Activated CD4-positive, alpha-beta T cell treated with anti-CD3 and anti-CD28 coated beads, Interleukin-2, amount 10 ng/mL, durations not matched to agents 7 days and 5 days (primary cell): Measurements from ENCODE around the gene AGBL5. TPM values are rescaled to one million over a fixed set of nuclear protein-coding genes. Genes with fewer than 3 reads are reported as not detected.

Experiments used
- CTCF ChIA-PET: fragments of 350-600 bp; sonication (Branson Sonifier 250); formaldehyde crosslinking; loops from one replicate; lab custom pipeline; 2021; ENCODE audit warnings: antibody characterized with exemption; lab: Charles Lee
- POLR2A ChIA-PET: fragments of 350-600 bp; sonication (Branson Sonifier 250); formaldehyde crosslinking; loops from one replicate; lab custom pipeline; 2021; ENCODE audit warnings: antibody characterized with exemption; lab: Charles Lee
- DNase-seq: peaks from one replicate; pipeline ENCODE4 v3.0.0-alpha.2; 2020
- H3K27ac Mint-ChIP-seq: one replicate; pipeline ENCODE4 v1.8.0; 2021; ENCODE audit warnings: mild to moderate bottlenecking, moderate library complexity, mixed read lengths
- H3K27me3 Mint-ChIP-seq: one replicate; pipeline ENCODE4 v1.8.0; 2021; ENCODE audit warnings: mixed read lengths
- H3K36me3 Mint-ChIP-seq: one replicate; pipeline ENCODE4 v1.8.0; 2021; ENCODE audit warnings: low read depth, mixed read lengths
- H3K4me1 Mint-ChIP-seq: one replicate; pipeline ENCODE4 v1.8.0; 2021; ENCODE audit warnings: mixed read lengths
- H3K4me3 Mint-ChIP-seq: one replicate; pipeline ENCODE4 v1.8.0; 2021; ENCODE audit warnings: mild to moderate bottlenecking, moderate library complexity, mixed read lengths
- H3K9me3 Mint-ChIP-seq: one replicate; pipeline ENCODE4 v1.8.0; 2021; ENCODE audit warnings: mixed read lengths
- total RNA-seq, 2 experiments: library from RNA; stranded (reverse); gene quantifications; one replicate each; pipeline ENCODE4 v1.2.3, GENCODE V29; 2021

The AGBL5 gene
- total RNA-seq, 2 experiments from 2014 or later: 17.9 to 19.1 TPM

GRCh38 chr2:27091746-27092695, 40.6 kb downstream of the AGBL5 start:
- Mint-ChIP-seq H3K9me3 (no peaks in the 10 kb centered on the region), H3K4me1 (peaks cover 37% of the 10 kb centered on the region), H3K27me3 (no peaks in the 10 kb centered on the region), H3K4me3 (no peak overlapping the region), H3K36me3 (no peaks in the 10 kb centered on the region), H3K27ac (no peak overlapping the region)
- CTCF ChIA-PET: interaction anchor here (0.9 to 1.9 kb wide), 2 partner anchors 195 to 211 kb away, joined by 3 to 4 read pairs; no protein-coding TSS in a partner anchor
- no peak for DNase-seq
- POLR2A ChIA-PET: no interaction called here

GRCh38 chr2:27092696-27093429, 41.4 kb downstream of the AGBL5 start:
- no peak for DNase-seq
- Mint-ChIP-seq H3K4me3 (no peak overlapping the region), H3K27ac (no peak overlapping the region), H3K9me3 (no peaks in the 10 kb centered on the region), H3K27me3 (no peaks in the 10 kb centered on the region), H3K36me3 (no peaks in the 10 kb centered on the region), H3K4me1 (peaks cover 28% of the 10 kb centered on the region)
- POLR2A ChIA-PET: no interaction called here
- CTCF ChIA-PET: interaction anchor here (1.1 to 1.9 kb wide), 4 partner anchors 9 to 210 kb away, joined by 3 to 6 read pairs (median 4); no protein-coding TSS in a partner anchor

GRCh38 chr2:27093430-27094352, 42.2 kb downstream of the AGBL5 start:
- Mint-ChIP-seq H3K4me1 (peaks cover 23% of the 10 kb centered on the region), H3K4me3 (no peak overlapping the region)
- POLR2A ChIA-PET: no interaction called here

GRCh38 chr2:27094353-27094984, 43.0 kb downstream of the AGBL5 start:
- ChIA-PET POLR2A (no interaction called here), CTCF (interaction anchor here (0.6 to 1.5 kb wide), 4 partner anchors 10 to 133 kb away, joined by 3 to 4 read pairs (median 3); no protein-coding TSS in a partner anchor)
- Mint-ChIP-seq H3K4me3 (no peak overlapping the region), H3K9me3 (no peaks in the 10 kb centered on the region), H3K36me3 (no peaks in the 10 kb centered on the region), H3K27ac (no peak overlapping the region), H3K4me1 (peaks cover 21% of the 10 kb centered on the region), H3K27me3 (no peaks in the 10 kb centered on the region)
- DNase-seq: no peak

More at GRCh38 chr2:27093430-27094352, 42.2 kb downstream of the AGBL5 start:
- H3K27ac Mint-ChIP-seq: no peak overlapping the region
- no peaks in the 10 kb centered on the region for H3K9me3 Mint-ChIP-seq
- CTCF ChIA-PET: interaction anchor here (1.1 to 1.5 kb wide), 3 partner anchors 10 to 186 kb away, joined by 3 to 6 read pairs (median 4); no protein-coding TSS in a partner anchor
- H3K36me3 Mint-ChIP-seq: no peaks in the 10 kb centered on the region
- no peaks in the 10 kb centered on the region for H3K27me3 Mint-ChIP-seq
- no peak for DNase-seq

- no peaks in the 10 kb centered on the region for H3K36me3 Mint-ChIP-seq
- no peak overlapping the region for H3K27ac Mint-ChIP-seq
- H3K9me3 Mint-ChIP-seq: no peaks in the 10 kb centered on the region
- ChIA-PET POLR2A (no interaction called here), CTCF (interaction anchor here (0.6 to 1.3 kb wide), 5 partner anchors 9 to 96 kb away, joined by 3 to 4 read pairs (median 4); no protein-coding TSS in a partner anchor)
- no peaks in the 10 kb centered on the region for H3K27me3 Mint-ChIP-seq
- peaks cover 16% of the 10 kb centered on the region for H3K4me1 Mint-ChIP-seq
- no peak for DNase-seq
- no peak overlapping the region for H3K4me3 Mint-ChIP-seq
These were observed 43.9 kb downstream of the AGBL5 start for GRCh38 chr2:27095427-27095744.

- POLR2A ChIA-PET: no interaction called here
These were observed 44.5 kb downstream of the AGBL5 start for GRCh38 chr2:27095745-27096651.

GRCh38 chr2:27096748-27097297, 45.4 kb downstream of the AGBL5 start:
- peaks cover 14% of the 10 kb centered on the region for H3K4me1 Mint-ChIP-seq
- DNase-seq: no peak
- ChIA-PET POLR2A (no interaction called here), CTCF (interaction anchor here (0.6 to 2.3 kb wide), 5 partner anchors 9 to 587 kb away, joined by 3 to 8 read pairs (median 4); no protein-coding TSS in a partner anchor)
- no peaks in the 10 kb centered on the region for H3K36me3 Mint-ChIP-seq
- peak overlapping the region; percentile 46 for H3K27ac Mint-ChIP-seq
- no peak overlapping the region for H3K4me3 Mint-ChIP-seq
- no peaks in the 10 kb centered on the region for H3K9me3 Mint-ChIP-seq
- H3K27me3 Mint-ChIP-seq: no peaks in the 10 kb centered on the region

More at GRCh38 chr2:27095745-27096651, 44.5 kb downstream of the AGBL5 start:
- Mint-ChIP-seq H3K36me3 (no peaks in the 10 kb centered on the region), H3K27ac (peak overlapping the region; percentile 50), H3K4me3 (no peak overlapping the region), H3K4me1 (peaks cover 16% of the 10 kb centered on the region), H3K27me3 (no peaks in the 10 kb centered on the region), H3K9me3 (no peaks in the 10 kb centered on the region)
- peak; percentile 57 for DNase-seq
- CTCF ChIA-PET: interaction anchor here (0.6 to 2.3 kb wide), 8 partner anchors 8 to 184 kb away, joined by 3 to 8 read pairs (median 4); no protein-coding TSS in a partner anchor

GRCh38 chr2:27097341-27097740, 45.9 kb downstream of the AGBL5 start:
- CTCF ChIA-PET: interaction anchor here (0.6 to 5.0 kb wide), 7 partner anchors 8 to 586 kb away, joined by 3 to 21 read pairs (median 4); partner anchors contain the start of gene KHK
- no peak for DNase-seq
- Mint-ChIP-seq H3K4me3 (no peak overlapping the region), H3K27me3 (no peaks in the 10 kb centered on the region), H3K9me3 (no peaks in the 10 kb centered on the region), H3K36me3 (no peaks in the 10 kb centered on the region), H3K4me1 (peaks cover 14% of the 10 kb centered on the region), H3K27ac (no peak overlapping the region)
- POLR2A ChIA-PET: no interaction called here

GRCh38 chr2:27099334-27099955, 48.0 kb downstream of the AGBL5 start:
- ChIA-PET POLR2A (no interaction called here), CTCF (interaction anchor here (0.6 to 5.0 kb wide), 10 partner anchors 9 to 208 kb away, joined by 3 to 21 read pairs (median 3); partner anchors contain the start of gene KHK)
- H3K4me1 Mint-ChIP-seq: peaks cover 14% of the 10 kb centered on the region
- H3K27ac Mint-ChIP-seq: no peak overlapping the region
- no peaks in the 10 kb centered on the region for H3K9me3 Mint-ChIP-seq
- no peaks in the 10 kb centered on the region for H3K36me3 Mint-ChIP-seq
- H3K27me3 Mint-ChIP-seq: no peaks in the 10 kb centered on the region
- DNase-seq: no peak
- no peak overlapping the region for H3K4me3 Mint-ChIP-seq

- ChIA-PET POLR2A (no interaction called here), CTCF (interaction anchor here (0.8 to 5.0 kb wide), 9 partner anchors 9 to 203 kb away, joined by 3 to 21 read pairs (median 3); partner anchors contain the start of gene KHK)
- Mint-ChIP-seq H3K27ac (no peak overlapping the region), H3K9me3 (no peaks in the 10 kb centered on the region), H3K36me3 (no peaks in the 10 kb centered on the region), H3K27me3 (no peaks in the 10 kb centered on the region), H3K4me1 (peaks cover 14% of the 10 kb centered on the region), H3K4me3 (no peak overlapping the region)
- DNase-seq: no peak
These were observed 48.6 kb downstream of the AGBL5 start for GRCh38 chr2:27100036-27100435.
